CD4-positive, alpha-beta T cell treated with Interleukin-6 at 100 ng/mL for 8 hours (primary cell): Measurements from ENCODE around the gene CPNE5.

Experiments used
- DNase-seq: peaks from one replicate; pipeline ENCODE4 v3.0.0-alpha.2; 2020; ENCODE audit warnings: mixed read lengths, low spot score

CPNE5 gene

GRCh38 chr6:36838896-36839748, at the start of gene CPNE5:
CPNE5 (minus strand) TSS chr6:36839444; CDS start chr6:36839377, 67 bp downstream.
- no peak for DNase-seq

GRCh38 chr6:36888115-36888643, 48.9 kb upstream of the CPNE5 start:
- no peak for DNase-seq

DNA sequence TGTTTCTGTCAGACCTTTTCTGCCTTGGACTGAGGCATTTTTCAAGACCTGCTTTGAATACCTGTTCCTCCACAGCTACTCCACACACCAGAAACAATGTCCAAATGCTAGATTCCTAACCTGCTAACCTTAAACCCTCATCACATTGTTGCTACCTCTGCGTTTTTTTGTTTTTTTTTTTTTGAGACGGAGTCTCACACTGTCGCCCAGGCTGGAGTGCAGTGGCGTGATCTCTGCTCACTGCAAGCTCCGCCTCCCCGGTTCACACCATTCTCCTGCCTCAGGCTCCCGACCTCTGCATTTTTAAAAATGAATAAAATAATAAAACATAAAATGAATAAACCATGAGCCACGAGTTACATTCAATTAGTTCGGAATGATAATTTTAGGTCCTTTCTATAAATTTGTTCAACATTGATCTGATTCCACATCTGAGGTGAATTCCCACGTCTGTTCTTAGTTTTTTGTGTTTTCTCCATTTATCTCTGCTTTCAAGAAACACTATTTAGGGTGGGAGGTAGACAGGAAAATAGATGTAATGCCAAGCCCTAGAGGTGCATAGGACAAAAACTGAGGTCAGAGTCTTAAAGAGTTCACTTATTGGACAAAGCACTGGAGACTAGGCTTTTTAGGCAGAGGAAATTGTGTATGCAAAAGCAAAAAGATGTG, 47.8 kb upstream of the CPNE5 start:
- no peak for DNase-seq

DNA sequence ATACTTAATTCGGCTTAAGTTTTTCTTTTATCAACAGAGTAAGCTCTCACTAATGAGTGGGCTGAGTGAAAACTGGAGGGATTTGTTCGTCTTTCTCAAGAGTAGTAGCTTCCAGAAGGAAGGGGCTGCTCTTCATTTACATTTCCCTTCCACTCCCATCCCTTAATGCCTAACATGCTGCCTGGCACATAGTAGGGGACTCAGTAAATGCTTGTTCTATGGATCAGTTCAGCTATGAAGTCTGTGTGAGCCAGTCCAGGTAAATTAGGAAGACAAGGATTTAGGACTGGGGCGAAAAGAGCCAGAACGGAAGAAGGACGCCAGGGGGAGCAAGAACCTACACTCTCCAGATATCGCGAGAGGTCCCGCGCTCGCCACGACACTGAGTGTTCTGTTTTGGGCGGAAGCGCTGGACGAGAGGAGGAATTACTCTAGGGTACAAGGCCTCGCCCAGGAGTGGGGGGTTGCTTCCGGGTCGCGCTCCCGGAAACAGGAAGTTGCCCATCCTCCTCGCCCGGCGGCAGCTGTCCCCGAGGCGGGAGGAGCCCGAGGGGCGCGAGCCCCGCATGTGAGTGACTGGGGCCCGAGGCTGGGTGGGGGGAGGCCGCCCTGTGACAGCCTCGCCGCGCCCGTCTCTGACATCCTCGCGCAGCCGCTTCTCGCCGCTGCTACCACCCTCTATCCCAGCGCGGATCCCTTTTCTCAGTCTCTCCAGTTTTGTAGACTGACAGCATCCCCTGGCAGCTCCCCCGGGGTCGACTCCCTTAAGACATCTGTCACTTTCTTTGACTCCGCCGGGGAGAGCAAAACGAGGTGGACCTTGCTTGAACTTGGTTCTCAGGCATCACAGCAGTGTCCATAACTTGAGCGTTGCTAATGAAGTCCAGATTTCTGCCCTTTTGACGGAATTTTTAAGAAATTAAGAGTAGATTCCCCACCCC, 46.5 kb upstream of the CPNE5 start, which contains the start of gene C6orf89:
Gene C6orf89 (plus strand): TSS at position 492 of the 941 bp plus-strand sequence. CDS start 13,493 bp downstream, outside the sequence.
- peak; percentile 97 for DNase-seq

DNA sequence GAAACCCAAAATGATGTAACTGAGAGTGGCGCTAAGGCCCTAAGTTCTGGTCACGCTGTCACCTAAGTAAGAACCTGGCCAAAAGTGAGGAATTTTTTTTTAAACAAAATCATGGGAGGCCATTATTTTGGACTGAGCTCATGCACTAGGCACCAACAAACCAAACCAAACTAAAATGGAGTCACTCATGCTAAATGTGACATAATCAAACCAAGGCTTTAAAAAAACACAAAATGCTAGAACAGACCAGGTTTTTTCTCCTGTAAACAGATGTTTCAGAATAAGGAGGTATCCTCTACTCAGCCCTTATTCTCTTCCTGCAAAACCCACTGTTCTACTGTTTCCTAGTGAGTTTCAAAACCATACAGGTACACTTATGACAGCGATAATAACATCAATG, 45.4 kb upstream of the CPNE5 start:
- DNase-seq, result no peak

DNA sequence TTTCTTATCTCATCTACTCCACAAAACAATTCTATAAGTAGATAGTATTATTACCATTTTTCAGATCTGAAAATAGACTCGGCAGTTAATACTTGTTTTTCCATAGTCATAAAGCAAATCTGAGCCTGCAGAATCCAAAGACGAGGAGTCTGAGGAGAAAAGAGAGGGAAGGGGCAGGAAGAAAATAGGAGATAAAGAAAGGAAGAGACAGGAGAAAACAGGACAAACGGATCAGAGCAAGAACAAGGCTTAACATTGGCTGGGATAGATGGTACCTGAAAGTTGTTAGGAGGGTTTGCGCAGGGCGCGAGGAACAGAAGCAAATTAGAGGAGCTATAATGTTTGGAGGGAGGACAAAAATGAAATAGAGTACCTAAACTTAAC, 36.0 kb upstream of the CPNE5 start:
- DNase-seq, result no peak

GRCh38 chr6:36874443-36875249, 35.4 kb upstream of the CPNE5 start, which contains the start of gene PPIL1:
PPIL1 (minus strand) TSS chr6:36874803; CDS start chr6:36874772, 31 bp downstream.
- DNase-seq, result peak; percentile 81

DNA sequence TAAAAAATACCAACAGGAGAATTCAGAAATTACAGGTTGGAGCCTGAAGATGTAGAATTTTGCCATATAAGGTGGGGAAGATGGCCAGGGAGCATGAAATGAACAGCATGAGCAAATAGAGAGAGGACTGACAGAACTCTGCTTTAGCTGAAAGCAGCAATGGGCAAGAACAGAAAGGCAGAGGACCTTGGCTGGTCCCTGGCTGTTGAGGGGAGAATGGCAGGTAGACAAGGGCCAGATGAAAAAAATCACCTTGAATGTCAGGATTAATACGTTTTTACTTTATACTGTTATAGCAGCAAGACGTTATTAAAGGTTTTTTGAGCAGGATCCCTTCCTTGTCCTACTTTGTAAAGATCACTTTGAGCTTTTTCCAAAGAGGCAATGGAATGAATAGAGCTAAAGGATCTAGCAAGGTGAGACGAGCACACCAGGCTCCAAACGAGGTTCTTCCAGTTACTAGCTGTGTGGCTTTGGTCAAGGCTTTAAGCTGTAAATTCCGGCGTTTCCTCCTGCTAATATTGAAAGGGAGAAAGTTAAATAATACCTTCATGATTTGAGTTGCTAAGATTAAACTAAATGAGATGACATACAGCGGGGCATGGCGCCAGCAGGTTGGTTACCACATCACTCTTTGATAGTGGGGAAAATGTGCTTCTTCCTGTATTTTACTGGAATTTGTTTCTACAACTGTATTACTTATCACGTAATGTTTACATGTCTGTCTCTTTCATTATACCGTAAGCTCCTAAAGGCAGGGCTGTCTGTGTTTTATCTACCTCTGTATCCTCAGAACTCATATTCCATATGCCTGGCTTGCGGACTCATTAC, 34.6 kb upstream of the CPNE5 start:
- DNase-seq, result no peak

DNA sequence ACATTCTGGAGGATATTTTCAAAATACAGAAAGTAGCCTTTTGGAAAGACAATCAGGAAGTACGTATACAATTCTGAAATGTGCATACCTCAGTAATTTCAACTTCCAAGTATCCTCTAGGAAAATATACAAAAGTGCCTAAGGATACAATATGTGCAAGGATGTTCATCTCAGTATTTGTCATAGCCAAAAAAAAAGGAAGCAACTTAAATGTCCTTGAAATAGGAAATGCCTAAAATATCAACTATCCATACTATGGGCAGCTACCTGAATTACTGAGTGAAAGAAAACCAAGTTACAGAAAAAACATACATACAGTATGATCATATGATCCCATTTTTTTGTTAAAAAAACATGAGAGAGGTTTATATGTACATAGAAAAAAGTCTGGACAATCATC, 33.9 kb upstream of the CPNE5 start:
- no peak for DNase-seq

GRCh38 chr6:36871686-36872085, 32.4 kb upstream of the CPNE5 start:
- no peak for DNase-seq

- DNase-seq, result no peak
Measured at GRCh38 chr6:36867471-36868224, 28.4 kb upstream of the CPNE5 start.

- no peak for DNase-seq
Measured at GRCh38 chr6:36865835-36866234, 26.6 kb upstream of the CPNE5 start.

DNA sequence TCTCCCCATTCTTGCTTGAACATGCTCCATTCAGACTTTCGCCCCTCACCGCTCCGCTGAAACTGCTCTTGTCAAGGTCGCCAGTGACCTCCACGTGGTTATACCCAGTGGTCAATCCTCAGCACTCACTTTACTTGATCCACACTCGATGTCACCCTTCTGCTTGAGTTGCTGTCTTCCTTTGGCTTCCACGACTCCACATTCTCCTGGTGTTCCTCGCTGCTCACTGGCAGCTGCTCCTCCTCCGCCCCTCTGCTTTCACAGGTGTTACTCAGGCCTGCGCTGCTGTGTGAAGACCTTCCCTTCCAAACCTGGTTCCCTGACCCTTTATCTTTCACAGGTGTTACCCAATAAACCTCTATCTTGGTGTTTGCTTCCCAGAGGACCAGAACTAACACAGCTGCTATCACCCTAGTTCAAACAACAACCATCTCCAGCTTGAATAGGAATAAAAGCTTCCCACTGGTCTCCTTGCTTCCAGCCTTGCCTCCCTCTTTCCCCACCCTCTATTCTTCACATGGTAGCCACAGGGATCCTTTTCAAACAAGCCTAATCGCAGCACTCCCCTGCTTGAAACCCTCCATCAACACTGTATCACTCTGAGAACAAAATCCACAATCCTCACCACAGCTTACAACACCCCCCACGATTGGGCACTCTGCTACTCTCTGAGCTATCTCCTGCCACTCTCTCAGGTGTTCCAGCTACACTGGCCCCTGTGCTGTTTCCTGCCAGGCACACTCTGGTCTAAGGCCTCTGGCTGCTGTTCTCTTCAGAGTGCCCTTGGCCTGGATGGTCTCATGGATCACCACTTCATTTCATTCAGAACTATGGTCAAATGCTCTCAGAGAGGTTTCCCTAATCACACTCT, 24.7 kb upstream of the CPNE5 start:
- no peak for DNase-seq

- no peak for DNase-seq
Measured at GRCh38 chr6:36862848-36863382, 23.7 kb upstream of the CPNE5 start.

DNA sequence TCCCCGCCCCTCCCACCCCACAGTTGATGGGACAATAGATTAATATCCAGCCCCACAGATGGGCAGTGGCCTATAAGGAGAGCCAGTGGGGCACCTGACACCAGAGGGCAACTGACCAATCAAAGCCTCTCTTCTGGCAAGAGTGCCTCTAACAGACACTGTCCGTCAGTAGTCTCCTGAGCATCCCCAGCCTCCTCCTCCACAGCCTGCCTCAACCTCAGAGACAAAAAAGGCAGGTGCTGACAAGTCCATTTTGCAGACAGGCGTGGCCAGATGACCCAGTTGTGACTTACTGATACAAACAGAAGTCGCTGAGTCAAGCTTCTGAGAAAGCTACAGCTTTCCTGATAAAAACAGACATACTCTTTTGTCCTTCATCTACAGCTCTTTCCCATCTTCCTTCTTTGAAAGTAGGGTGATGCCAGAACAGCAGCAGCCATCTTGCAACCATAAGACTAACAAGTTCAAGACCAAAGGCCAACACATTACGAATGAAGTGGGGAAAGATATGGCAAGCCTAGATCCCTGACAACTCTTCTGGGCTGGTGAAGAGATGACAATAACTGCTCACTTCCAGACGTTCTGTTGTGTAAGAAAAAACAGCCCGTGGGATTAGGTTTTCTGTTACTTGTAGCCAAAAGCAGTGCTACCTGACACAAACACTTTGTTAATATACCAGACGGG, 23.1 kb upstream of the CPNE5 start:
- no peak for DNase-seq

- DNase-seq, result no peak
Measured at GRCh38 chr6:36860126-36860525, 20.9 kb upstream of the CPNE5 start.

GRCh38 chr6:36858407-36858981, 19.2 kb upstream of the CPNE5 start:
- DNase-seq, result no peak
